Astrocyte (in vitro differentiated cells and primary cell): ENCODE measurements around the gene CBR4.

Experiments used
- CTCF ChIP-seq: IDR thresholded peaks from 2 replicates; pipeline ENCODE4 v1.5.1; 2011; ENCODE audit warnings: low read depth, mild to moderate bottlenecking, inconsistent platforms, low read length, moderate library complexity; ENCODE audit not compliant: insufficient read depth
- EZH2 ChIP-seq: IDR thresholded peaks from 2 replicates; pipeline ENCODE4 v1.6.1; 2012; ENCODE audit warnings: mild to moderate bottlenecking, low read length, inconsistent platforms; ENCODE audit not compliant: insufficient read depth

- TF ChIP-seq CTCF (no peak), EZH2 (no peak)
These were observed 3.3 kb upstream of the CBR4 start for GRCh38 chr4:169013396-169013795.
